Right cardiac atrium (tissue), 5 donors: ENCODE data around the gene MATCAP1. TPM values are rescaled to one million over a fixed set of nuclear protein-coding genes. Genes with fewer than 3 reads are reported as not detected.

Experiments used
- ATAC-seq, 2 donors: fragments of 200-7000 bp; cut with Tn5 transposase; one replicate each; pipeline versions ENCODE4 v1.8.0 to v1.9.1; 2020; ENCODE audit warnings: moderate library complexity in 2 of 2, mild to moderate bottlenecking in 1 of 2
- DNase-seq, 3 donors: peaks; one replicate each; pipeline ENCODE4 v3.0.0-alpha.2; 2020
- H3K27ac ChIP-seq: one replicate; pipeline ENCODE4 v1.5.1; 2013; ENCODE audit warnings: mild to moderate bottlenecking, low read length, control low read depth, moderate library complexity
- H3K27me3 ChIP-seq: one replicate; pipeline ENCODE4 v1.6.1; 2013; ENCODE audit not compliant: control insufficient read depth, insufficient read depth
- H3K4me1 ChIP-seq: one replicate; pipeline ENCODE4 v1.6.1; 2013; ENCODE audit warnings: low read length; ENCODE audit not compliant: control insufficient read depth, insufficient read depth
- H3K4me3 ChIP-seq: one replicate; pipeline ENCODE4 v1.5.1; 2013; ENCODE audit warnings: low read length, control low read depth
- H3K9me3 ChIP-seq: one replicate; pipeline ENCODE4 v1.6.1; 2013; ENCODE audit warnings: low read length; ENCODE audit not compliant: control insufficient read depth
- WGBS: extraction: QIAGEN DNeasy Blood & Tissue Kit; methylation state at CpG from one replicate; pipeline ENCODE4 v1.1.7; 2013; 5-methylcytosine and 5-hydroxymethylcytosine counted together
- intact Hi-C, 4 donors: fragments of 100-400 bp; cut with DNase I; formaldehyde crosslinking; loops; one replicate each; pipeline versions ENCODE4 v1.11.0 to v1.14.0; 2022 to 2023
- microRNA-seq, 2 donors: library from miRNA; unstranded; fragments of <30 nt; microRNA quantifications; one replicate each; pipeline ENCODE4 v1.2.0, GENCODE V29; 2020 to 2021
- polyA plus RNA-seq: library from polyadenylated mRNA; stranded (reverse); fragments of 200-250 nt; gene quantifications from one replicate; pipeline ENCODE4 v1.2.3, GENCODE V29; 2013
- total RNA-seq, 4 donors: library from RNA; stranded (reverse); fragmentation: NEBNext Ultra II Directional; extraction: Animal tissue kit (Norgen Biotek cat#: 25700); gene quantifications; one replicate each; pipeline ENCODE4 v1.2.1, GENCODE V29; 2021
- donor health status: healthy with polysubstance abuse.
- donor health status: DM: no; HTN: yes; CAD: no.
- donor health status: DM: no; HTN: no; CAD: no.
- donor health status: DM: no; HTN: yes; CAD: no; lungs with severe emphysema.
- donor health status: DM: yes; HTN: yes; CAD: no.

MATCAP1 gene
- total and polyA plus RNA-seq, 5 donors: 14.8 to 22.9 (median 16.9) TPM

DNA sequence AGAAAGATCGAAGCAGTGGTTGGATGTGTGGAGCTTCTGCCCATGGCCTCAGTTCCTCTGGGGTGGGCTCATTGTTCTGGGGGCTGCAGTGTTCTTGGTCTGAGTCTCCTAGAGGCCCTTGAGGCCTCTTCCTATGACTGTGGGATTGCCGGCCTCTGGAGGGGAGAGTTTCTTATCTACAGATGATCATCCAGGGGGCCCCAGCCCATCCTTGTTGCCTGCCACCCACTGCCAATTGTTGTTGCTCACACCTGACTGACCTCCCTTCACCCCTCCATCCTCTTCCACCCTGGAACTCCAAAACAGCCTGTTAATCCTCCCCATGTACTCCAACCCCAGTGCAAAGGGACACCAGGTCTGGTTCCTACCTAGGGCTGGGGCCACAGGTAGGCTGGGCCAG is 38.8 kb downstream of the MATCAP1 start:
- Histone ChIP-seq H3K4me3 (no peak overlapping the region), H3K27ac (no peak overlapping the region), H3K9me3 (no peaks in the 10 kb centered on the region), H3K4me1 (no peaks in the 10 kb centered on the region), H3K27me3 (no peaks in the 10 kb centered on the region)
- intact Hi-C loops: loop anchor here in 1 of 4 donors (5.0 kb wide), 1 partner anchor 33 kb away; no protein-coding TSS in a partner anchor
- 87% methylated on average over 2 of the region's 2 CpGs for WGBS
- DNase-seq (no peak), ATAC-seq (no peak)

DNA sequence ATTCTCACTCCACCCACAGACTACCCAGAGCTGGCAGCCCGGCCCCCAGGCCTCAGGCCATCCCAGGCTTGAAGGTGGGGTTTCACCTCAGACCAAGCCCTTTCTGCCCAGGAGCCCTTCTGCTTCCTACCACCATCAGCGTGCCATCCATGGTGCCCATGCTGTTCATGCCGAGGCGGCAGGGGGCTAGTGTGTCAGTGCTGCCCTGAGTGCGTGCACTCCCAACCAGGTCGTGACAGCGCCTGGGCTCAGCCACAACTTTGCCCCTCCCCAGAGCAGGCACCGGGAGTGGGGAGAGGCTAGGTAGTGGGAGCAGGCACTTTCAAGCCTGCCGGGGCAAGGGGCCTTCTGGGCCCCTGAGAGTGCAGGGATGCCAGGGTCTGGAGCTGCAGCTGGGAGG is 41.4 kb downstream of the MATCAP1 start:
- 91% methylated on average over 9 of the region's 9 CpGs for WGBS
- H3K27ac ChIP-seq: no peak overlapping the region
- DNase-seq: no peak
- no peak for ATAC-seq
- H3K9me3 ChIP-seq: no peaks in the 10 kb centered on the region
- H3K4me3 ChIP-seq: no peak overlapping the region
- intact Hi-C loops: no loop called here
- no peaks in the 10 kb centered on the region for H3K4me1 ChIP-seq
- no peaks in the 10 kb centered on the region for H3K27me3 ChIP-seq

DNA sequence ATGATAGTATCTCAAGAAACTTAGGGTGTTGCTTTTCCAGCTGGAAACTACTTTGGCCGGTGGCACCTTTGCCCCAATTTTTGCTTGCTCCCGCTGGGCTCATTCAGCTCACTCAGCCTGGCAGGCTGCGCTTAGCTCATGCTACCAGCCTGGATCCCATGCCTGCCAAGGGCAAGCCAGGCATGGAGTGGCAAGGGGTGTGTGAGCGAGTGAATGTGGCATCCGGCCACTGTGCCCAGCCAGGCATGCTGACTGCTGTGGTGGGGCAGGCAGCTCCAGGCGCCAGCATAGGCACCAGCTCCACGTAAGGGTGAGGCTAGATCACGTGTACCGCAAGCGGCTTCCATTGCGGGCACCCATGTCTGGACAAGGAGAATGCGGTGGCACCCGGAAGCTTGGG is 42.4 kb downstream of the MATCAP1 start:
- Histone ChIP-seq H3K9me3 (no peaks in the 10 kb centered on the region), H3K4me1 (no peaks in the 10 kb centered on the region), H3K27me3 (no peaks in the 10 kb centered on the region), H3K27ac (no peak overlapping the region), H3K4me3 (no peak overlapping the region)
- peak in 1 of 3 donors; percentile 16 for DNase-seq
- intact Hi-C loops: no loop called here
- no peak for ATAC-seq
- WGBS: 97% methylated on average over 13 of the region's 13 CpGs

DNA sequence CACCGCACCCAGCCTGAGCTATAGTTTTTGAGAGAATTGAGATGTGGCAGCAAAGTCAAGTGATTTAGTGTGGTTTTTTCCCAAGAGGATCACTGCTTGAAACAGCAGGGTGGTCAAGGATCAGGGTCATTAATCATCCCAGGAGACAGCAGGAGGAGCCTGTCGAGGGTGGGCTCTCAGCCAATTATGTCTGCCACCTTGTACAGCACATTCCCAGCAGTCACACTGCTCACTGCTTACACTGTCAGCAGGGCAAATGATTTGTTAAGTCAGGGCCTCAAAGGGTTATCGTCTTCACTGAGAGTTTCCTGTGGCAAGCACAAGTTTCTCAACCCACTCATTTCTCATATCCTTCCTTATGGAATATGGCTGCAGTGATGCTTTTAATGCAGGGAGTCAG is 46.2 kb downstream of the MATCAP1 start:
- H3K27ac ChIP-seq: no peak overlapping the region
- DNase-seq (no peak), ATAC-seq (no peak)
- intact Hi-C loops: no loop called here
- no peaks in the 10 kb centered on the region for H3K9me3 ChIP-seq
- H3K27me3 ChIP-seq: no peaks in the 10 kb centered on the region
- H3K4me1 ChIP-seq: no peaks in the 10 kb centered on the region
- 46% methylated on average over 3 of the region's 3 CpGs for WGBS
- no peak overlapping the region for H3K4me3 ChIP-seq

DNA sequence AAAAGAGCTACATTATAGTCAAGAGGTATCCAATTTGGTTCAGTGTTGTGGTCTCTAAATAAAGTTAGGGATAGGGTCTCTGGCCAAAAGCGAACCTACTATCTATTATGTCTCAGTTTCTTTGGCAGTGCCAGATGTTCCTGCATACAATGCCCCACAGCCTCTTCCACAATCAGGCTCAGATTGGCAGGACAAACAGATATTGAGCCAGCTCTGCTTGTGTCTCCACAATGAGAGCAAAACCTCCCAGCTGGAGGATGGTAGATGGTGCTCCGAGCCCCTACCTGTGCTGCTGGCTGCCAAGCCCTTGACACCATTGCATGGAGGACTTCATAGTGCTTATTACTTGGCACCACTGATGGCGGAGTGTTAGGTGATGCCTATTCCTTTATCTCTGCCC is 54.3 kb downstream of the MATCAP1 start:
- DNase-seq: no peak
- H3K4me1 ChIP-seq: no peaks in the 10 kb centered on the region
- intact Hi-C loops: no loop called here
- H3K27ac ChIP-seq: no peak overlapping the region
- no peak overlapping the region for H3K4me3 ChIP-seq
- no peaks in the 10 kb centered on the region for H3K9me3 ChIP-seq
- H3K27me3 ChIP-seq: no peaks in the 10 kb centered on the region
- no peak for ATAC-seq
- 87% methylated on average over 3 of the region's 3 CpGs for WGBS

DNA sequence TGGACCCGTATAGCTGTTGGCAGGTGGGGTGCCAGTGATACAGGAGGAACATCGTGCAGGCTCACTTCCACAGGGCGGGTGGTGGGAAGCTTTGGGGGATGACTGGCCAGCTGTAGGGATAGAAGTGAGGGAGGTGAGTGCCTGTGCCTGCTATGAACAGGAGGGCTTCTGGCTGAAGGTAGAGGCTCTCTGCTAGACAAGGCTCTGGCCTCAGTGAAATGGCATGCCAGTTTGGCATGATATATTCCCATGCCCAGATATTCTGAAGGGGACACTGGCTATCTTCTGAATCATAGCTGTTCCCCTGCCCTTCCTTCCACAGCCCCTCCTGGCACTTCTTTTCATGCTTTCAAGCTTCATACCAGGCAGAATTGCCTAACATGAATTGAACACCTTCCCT is 54.9 kb downstream of the MATCAP1 start:
- H3K27me3 ChIP-seq: no peaks in the 10 kb centered on the region
- no peak overlapping the region for H3K4me3 ChIP-seq
- no peaks in the 10 kb centered on the region for H3K9me3 ChIP-seq
- H3K27ac ChIP-seq: no peak overlapping the region
- DNase-seq: no peak
- 94% methylated on average over 3 of the region's 3 CpGs for WGBS
- no peak for ATAC-seq
- no peaks in the 10 kb centered on the region for H3K4me1 ChIP-seq
- intact Hi-C loops: no loop called here

DNA sequence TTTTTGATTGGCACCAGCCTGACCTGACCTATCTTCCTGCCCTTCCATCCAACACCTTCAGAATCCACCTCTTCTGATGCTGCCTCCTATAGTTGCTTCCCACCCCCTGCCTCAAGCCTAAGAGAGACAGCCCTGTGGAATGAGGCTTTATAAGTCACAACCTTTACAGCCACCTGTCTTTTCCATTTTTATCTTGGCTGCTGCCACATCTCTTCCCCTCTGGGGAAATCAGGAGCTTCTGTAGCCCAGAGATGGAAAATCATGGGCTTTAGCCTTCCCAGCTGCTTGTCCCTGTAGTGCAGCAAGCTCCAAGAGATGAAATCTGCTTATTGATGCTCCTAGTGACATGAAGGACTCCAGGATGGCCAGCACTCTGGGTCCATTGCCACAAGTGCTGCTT is 55.3 kb downstream of the MATCAP1 start:
- intact Hi-C loops: no loop called here
- H3K4me3 ChIP-seq: no peak overlapping the region
- no peaks in the 10 kb centered on the region for H3K27me3 ChIP-seq
- no peak for ATAC-seq
- no peak overlapping the region for H3K27ac ChIP-seq
- no peak for DNase-seq
- H3K4me1 ChIP-seq: no peaks in the 10 kb centered on the region
- no peaks in the 10 kb centered on the region for H3K9me3 ChIP-seq

Small RNA genes within 50 kb of the gene (microRNA-seq; reads per million reads assigned to microRNA genes)
- 64.8 to 212 reads per million in 2 donors for gene MIR328

Other genes starting within 250 kb of the MATCAP1 start
- gene CIAO2B, start 249.6 kb downstream of the MATCAP1 start, total RNA-seq: 100 to 1,000 TPM in 2 of 4 donors, 10 to 100 TPM in 2; 82.8 to 104 (median 100) TPM
- 239 TPM for gene CIAO2B, start 249.6 kb downstream of the MATCAP1 start, polyA plus RNA-seq
- gene CES2, start 248.4 kb downstream of the MATCAP1 start, total RNA-seq: 10 to 100 TPM; 32.4 to 47.6 (median 37.1) TPM
- 46.1 TPM for gene CES2, start 248.4 kb downstream of the MATCAP1 start, polyA plus RNA-seq
- gene CES3, start 222.7 kb downstream of the MATCAP1 start, total RNA-seq: 1 to 10 TPM in 2 of 4 donors, under 1 TPM in 2; 0.88 to 1.3 (median 0.98) TPM
- gene CES3, start 222.7 kb downstream of the MATCAP1 start, polyA plus RNA-seq: 0.48 TPM
- 10 to 100 TPM; 11.1 to 21.5 (median 12.1) TPM for gene CES4A, start 195.4 kb downstream of the MATCAP1 start, total RNA-seq
- 10.3 TPM for gene CES4A, start 195.4 kb downstream of the MATCAP1 start, polyA plus RNA-seq
- gene CBFB, start 154.8 kb downstream of the MATCAP1 start, total RNA-seq: 10 to 100 TPM; 23.7 to 39.3 (median 29.6) TPM
- gene CBFB, start 154.8 kb downstream of the MATCAP1 start, polyA plus RNA-seq: 15.7 TPM
- 10 to 100 TPM; 11.4 to 11.8 (median 11.6) TPM for gene PHAF1, start 74.0 kb downstream of the MATCAP1 start, total RNA-seq
- 7.1 TPM for gene PHAF1, start 74.0 kb downstream of the MATCAP1 start, polyA plus RNA-seq
- 10 to 100 TPM; 17.0 to 19.8 (median 18.7) TPM for gene B3GNT9, start 33.0 kb downstream of the MATCAP1 start, total RNA-seq
- gene B3GNT9, start 33.0 kb downstream of the MATCAP1 start, polyA plus RNA-seq: 11.7 TPM
- 10 to 100 TPM in 2 of 4 donors, 1 to 10 TPM in 2; 9.0 to 11.1 (median 9.8) TPM for gene TRADD, start 24.1 kb downstream of the MATCAP1 start, total RNA-seq
- 8.7 TPM for gene TRADD, start 24.1 kb downstream of the MATCAP1 start, polyA plus RNA-seq
- 10 to 100 TPM in 2 of 4 donors, 1 to 10 TPM in 2; 7.7 to 13.9 (median 9.9) TPM for gene FBXL8, start 24.0 kb downstream of the MATCAP1 start, total RNA-seq
- 9.8 TPM for gene FBXL8, start 24.0 kb downstream of the MATCAP1 start, polyA plus RNA-seq
- 10 to 100 TPM; 29.7 to 92.2 (median 60.3) TPM for gene HSF4, start 19.2 kb downstream of the MATCAP1 start, total RNA-seq
- 36.6 TPM for gene HSF4, start 19.2 kb downstream of the MATCAP1 start, polyA plus RNA-seq
- gene NOL3, start 13.4 kb downstream of the MATCAP1 start, total RNA-seq: 100 to 1,000 TPM in 3 of 4 donors, 10 to 100 TPM in 1; 67.5 to 125 (median 107) TPM
- 133 TPM for gene NOL3, start 13.4 kb downstream of the MATCAP1 start, polyA plus RNA-seq
- gene EXOC3L1, start 6.2 kb upstream of the MATCAP1 start, total RNA-seq: 1 to 10 TPM; 1.3 to 3.0 (median 2.2) TPM
- 3.2 TPM for gene EXOC3L1, start 6.2 kb upstream of the MATCAP1 start, polyA plus RNA-seq
- gene E2F4, start 8.2 kb upstream of the MATCAP1 start, total RNA-seq: 10 to 100 TPM; 36.4 to 42.5 (median 40.5) TPM
- 33.9 TPM for gene E2F4, start 8.2 kb upstream of the MATCAP1 start, polyA plus RNA-seq
- gene ELMO3, start 15.2 kb upstream of the MATCAP1 start, total RNA-seq: under 1 TPM; 0.51 to 0.85 (median 0.76) TPM
- gene ELMO3, start 15.2 kb upstream of the MATCAP1 start, polyA plus RNA-seq: 0.72 TPM
- gene TMEM208, start 43.2 kb upstream of the MATCAP1 start, total RNA-seq: 10 to 100 TPM; 15.4 to 26.2 (median 17.0) TPM
- 43.5 TPM for gene TMEM208, start 43.2 kb upstream of the MATCAP1 start, polyA plus RNA-seq
- gene FHOD1, start 63.5 kb upstream of the MATCAP1 start, total RNA-seq: 10 to 100 TPM; 16.9 to 32.1 (median 19.4) TPM
- gene FHOD1, start 63.5 kb upstream of the MATCAP1 start, polyA plus RNA-seq: 20.5 TPM
- gene SLC9A5, start 65.0 kb upstream of the MATCAP1 start, total RNA-seq: 1 to 10 TPM; 2.2 to 2.9 (median 2.5) TPM
- gene SLC9A5, start 65.0 kb upstream of the MATCAP1 start, polyA plus RNA-seq: 1.9 TPM
- gene PLEKHG4, start 95.6 kb upstream of the MATCAP1 start, total RNA-seq: 1 to 10 TPM; 2.2 to 2.8 (median 2.5) TPM
- gene PLEKHG4, start 95.6 kb upstream of the MATCAP1 start, polyA plus RNA-seq: 2.2 TPM
- gene KCTD19, start 142.8 kb upstream of the MATCAP1 start, total RNA-seq: under 1 TPM in 1 of 4 donors, not detected in 3; 0.06 TPM
- gene KCTD19, start 142.8 kb upstream of the MATCAP1 start, polyA plus RNA-seq: 0.07 TPM
- gene LRRC36, start 142.9 kb upstream of the MATCAP1 start, total RNA-seq: under 1 TPM; 0.11 to 0.42 (median 0.29) TPM
- 0.36 TPM for gene LRRC36, start 142.9 kb upstream of the MATCAP1 start, polyA plus RNA-seq
- gene TPPP3, start 209.5 kb upstream of the MATCAP1 start, total RNA-seq: 100 to 1,000 TPM in 1 of 4 donors, 10 to 100 TPM in 3; 21.9 to 183 (median 33.4) TPM
- 64.6 TPM for gene TPPP3, start 209.5 kb upstream of the MATCAP1 start, polyA plus RNA-seq
- 10 to 100 TPM in 1 of 4 donors, 1 to 10 TPM in 3; 6.4 to 10.4 (median 6.4) TPM for gene ZDHHC1, start 232.5 kb upstream of the MATCAP1 start, total RNA-seq
- gene ZDHHC1, start 232.5 kb upstream of the MATCAP1 start, polyA plus RNA-seq: 5.2 TPM
- gene HSD11B2, start 247.2 kb upstream of the MATCAP1 start, total RNA-seq: 1 to 10 TPM in 1 of 4 donors, under 1 TPM in 3; 0.42 to 1.6 (median 0.64) TPM
- 0.38 TPM for gene HSD11B2, start 247.2 kb upstream of the MATCAP1 start, polyA plus RNA-seq